Aorta (tissue), 5 donors: ENCODE data around the gene ARFRP1. TPM values are rescaled to one million over a fixed set of nuclear protein-coding genes. Genes with fewer than 3 reads are reported as not detected.

Experiments
- ATAC-seq: fragments of 200-7000 bp; cut with Tn5 transposase; one replicate; pipeline ENCODE4 v1.9.1; 2022; ENCODE audit warnings: moderate library complexity; ENCODE audit not compliant: low FRiP score
- DNase-seq, 2 donors: peaks; one replicate each; pipeline ENCODE4 v3.0.0-alpha.2; 2020
- H3K27ac ChIP-seq, 2 donors: one replicate each; pipeline ENCODE4 v1.5.1; 2013; ENCODE audit warnings: low read length in 2 of 2, mild to moderate bottlenecking in 2 of 2, moderate library complexity in 2 of 2, control low read depth in 1 of 2, inconsistent platforms in 1 of 2, low read depth in 1 of 2
- H3K27me3 ChIP-seq, 2 donors: one replicate each; pipeline ENCODE4 v1.6.1; 2013; ENCODE audit warnings: control low read depth in 1 of 2, low read length in 1 of 2, mild to moderate bottlenecking in 1 of 2, moderate library complexity in 1 of 2; ENCODE audit not compliant: insufficient read depth in 2 of 2, control insufficient read depth in 1 of 2
- H3K36me3 ChIP-seq, 2 donors: one replicate each; pipeline ENCODE4 v1.6.1; 2013; ENCODE audit warnings: control low read depth in 1 of 2, low read length in 1 of 2, mild to moderate bottlenecking in 1 of 2; ENCODE audit not compliant: insufficient read depth in 2 of 2, control insufficient read depth in 1 of 2
- H3K4me1 ChIP-seq, 2 donors: one replicate each; pipeline ENCODE4 v1.6.1; 2013; ENCODE audit warnings: low read length in 2 of 2, control low read depth in 1 of 2, mild to moderate bottlenecking in 1 of 2, moderate library complexity in 1 of 2; ENCODE audit not compliant: insufficient read depth in 2 of 2, control insufficient read depth in 1 of 2
- H3K4me3 ChIP-seq, 2 donors: one replicate each; pipeline ENCODE4 v1.5.1; 2013; ENCODE audit warnings: low read length in 2 of 2, control low read depth in 1 of 2, mild to moderate bottlenecking in 1 of 2
- H3K9me3 ChIP-seq: one replicate; pipeline ENCODE4 v1.6.1; 2013; ENCODE audit warnings: mild to moderate bottlenecking, low read length; ENCODE audit not compliant: control insufficient read depth
- WGBS, 2 donors: extraction: QIAGEN DNeasy Blood & Tissue Kit; methylation state at CpG; one replicate each; pipeline ENCODE4 v1.1.7; 2013; 5-methylcytosine and 5-hydroxymethylcytosine counted together
- intact Hi-C, 2 donors: fragments of 100-400 bp; cut with DNase I; formaldehyde crosslinking; loops; one replicate each; pipeline versions ENCODE4 v1.14.2 to v1.15.0; 2022
- polyA plus RNA-seq, 2 donors: library from polyadenylated mRNA; stranded (reverse); fragments of 200-250 nt; gene quantifications; one replicate each; pipeline ENCODE4 v1.2.3, GENCODE V29; 2013
- total RNA-seq, 2 donors: library from RNA; stranded (reverse); fragmentation: NEBNext Ultra II Directional; extraction: Animal tissue kit (Norgen Biotek cat#: 25700); gene quantifications; one replicate each; pipeline ENCODE4 v1.2.1, GENCODE V29; 2021
- donor health status: healthy with polysubstance abuse.
- donor health status: Bipolar disorder and iron deficiency.
- donor health status: DM: no; HTN: no; CAD: no.
- donor health status: DM: no; HTN: no; CAD: no.
- donor health status: DM: yes; HTN: yes; CAD: no.

The ARFRP1 gene
- total and polyA plus RNA-seq, 4 donors, result 28.9 to 76.2 (median 49.0) TPM

DNA sequence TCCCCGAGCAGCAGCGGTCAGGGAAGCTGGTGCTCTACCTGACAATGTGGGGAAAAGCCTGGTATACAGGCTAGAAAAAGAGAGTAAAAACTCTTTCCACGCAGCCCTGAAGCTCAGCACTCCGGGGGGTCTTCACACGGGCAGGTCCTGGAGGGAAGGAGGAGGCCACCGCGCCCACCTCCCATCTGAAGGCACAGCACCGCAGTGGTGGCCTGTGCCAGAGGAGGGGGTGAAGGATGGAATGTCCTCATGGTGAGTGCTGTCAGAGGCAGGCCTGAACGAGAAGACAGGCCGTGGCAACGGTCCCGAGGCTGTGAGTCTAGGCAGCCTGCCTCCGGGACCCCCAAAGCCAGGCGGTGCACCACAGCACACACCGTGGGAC lies 37.6 kb upstream of the ARFRP1 start:
- WGBS, 2 donors, result 51 to 54% methylated on average over 14 to 15 of the region's 15 CpGs
- peak in 1 of 2 donors; percentile 55 for DNase-seq
- Histone ChIP-seq H3K27ac (no peak overlapping the region), H3K27me3 (no peaks in the 10 kb centered on the region), H3K36me3 (peaks cover 0 to 1% of the 10 kb centered on the region in 2 donors), H3K9me3 (no peaks in the 10 kb centered on the region), H3K4me1 (no peaks in the 10 kb centered on the region), H3K4me3 (no peak overlapping the region)
- intact Hi-C loops, result no loop called here
- ATAC-seq, result no peak

DNA sequence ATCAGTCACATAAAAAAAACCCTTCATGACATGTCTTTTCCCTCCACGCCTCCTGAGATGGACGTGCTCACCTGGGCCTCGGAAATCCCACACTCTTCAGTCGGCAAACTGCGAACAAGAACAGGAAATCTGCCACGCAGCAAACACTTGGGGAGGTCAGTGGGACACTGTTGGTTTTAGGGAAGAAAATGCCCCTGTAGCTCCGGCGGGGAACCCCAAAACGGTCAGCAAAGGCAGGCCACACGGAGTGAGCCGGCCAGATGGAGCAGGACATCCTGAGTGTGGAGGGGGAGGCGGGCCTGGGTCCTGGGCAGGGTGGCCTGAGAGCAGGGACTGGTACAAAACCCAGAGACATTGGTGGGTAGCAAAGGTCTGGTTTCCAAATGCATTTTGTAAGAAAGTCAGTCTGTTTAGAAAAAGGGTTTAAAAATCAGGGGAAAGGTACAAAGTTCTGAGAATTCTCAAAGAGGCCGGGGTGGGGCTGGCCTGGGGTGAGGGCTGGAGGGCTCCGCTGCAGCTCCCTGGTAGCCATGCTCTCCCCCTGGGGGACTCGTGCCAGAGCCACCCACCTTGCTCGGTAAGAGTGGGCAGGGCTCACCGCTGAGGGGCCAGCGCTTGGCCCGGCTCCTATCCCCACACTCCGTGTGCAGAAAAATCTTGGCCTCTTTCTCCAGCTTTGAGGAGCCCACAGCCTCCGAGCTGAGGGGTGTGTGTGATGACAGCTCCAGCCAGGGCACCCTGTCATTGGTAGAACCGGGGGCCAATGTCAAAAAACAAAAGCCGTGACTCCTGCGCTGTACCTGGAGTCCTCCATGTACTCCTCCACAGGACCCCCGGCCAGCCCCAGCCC lies 37.0 kb upstream of the ARFRP1 start:
- H3K4me1 ChIP-seq, result no peaks in the 10 kb centered on the region
- 64% methylated on average over 25 of the region's 25 CpGs for WGBS, 2 donors
- H3K36me3 ChIP-seq, result peaks cover 0 to 1% of the 10 kb centered on the region in 2 donors
- H3K27me3 ChIP-seq, result no peaks in the 10 kb centered on the region
- no peak overlapping the region for H3K4me3 ChIP-seq
- H3K27ac ChIP-seq, result no peak overlapping the region
- intact Hi-C loops, result no loop called here
- no peak for ATAC-seq
- peak in 1 of 2 donors; percentile 72 for DNase-seq
- no peaks in the 10 kb centered on the region for H3K9me3 ChIP-seq

DNA sequence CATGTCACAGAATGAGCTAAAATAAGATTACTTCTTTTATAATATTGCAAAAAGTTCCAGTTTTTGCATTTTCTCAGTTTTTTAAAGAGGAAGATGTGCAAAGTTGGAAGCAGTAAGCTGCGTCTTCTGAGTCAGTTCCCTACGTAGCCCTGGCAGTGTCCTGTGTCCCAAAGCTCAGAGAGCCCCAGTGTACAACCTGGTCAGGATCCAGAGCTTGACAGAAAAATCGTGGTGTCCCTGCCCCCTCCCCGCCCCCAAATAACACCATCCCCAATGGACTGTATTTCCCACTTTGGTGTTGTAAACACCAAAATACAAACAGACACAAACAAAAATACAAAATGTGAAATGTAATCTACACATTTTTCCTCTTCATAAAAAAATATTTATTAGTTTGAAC lies 36.4 kb upstream of the ARFRP1 start:
- peaks cover 0 to 1% of the 10 kb centered on the region in 2 donors for H3K36me3 ChIP-seq
- 62% methylated on average over 4 of the region's 4 CpGs for WGBS, 2 donors
- ATAC-seq, result no peak

DNA sequence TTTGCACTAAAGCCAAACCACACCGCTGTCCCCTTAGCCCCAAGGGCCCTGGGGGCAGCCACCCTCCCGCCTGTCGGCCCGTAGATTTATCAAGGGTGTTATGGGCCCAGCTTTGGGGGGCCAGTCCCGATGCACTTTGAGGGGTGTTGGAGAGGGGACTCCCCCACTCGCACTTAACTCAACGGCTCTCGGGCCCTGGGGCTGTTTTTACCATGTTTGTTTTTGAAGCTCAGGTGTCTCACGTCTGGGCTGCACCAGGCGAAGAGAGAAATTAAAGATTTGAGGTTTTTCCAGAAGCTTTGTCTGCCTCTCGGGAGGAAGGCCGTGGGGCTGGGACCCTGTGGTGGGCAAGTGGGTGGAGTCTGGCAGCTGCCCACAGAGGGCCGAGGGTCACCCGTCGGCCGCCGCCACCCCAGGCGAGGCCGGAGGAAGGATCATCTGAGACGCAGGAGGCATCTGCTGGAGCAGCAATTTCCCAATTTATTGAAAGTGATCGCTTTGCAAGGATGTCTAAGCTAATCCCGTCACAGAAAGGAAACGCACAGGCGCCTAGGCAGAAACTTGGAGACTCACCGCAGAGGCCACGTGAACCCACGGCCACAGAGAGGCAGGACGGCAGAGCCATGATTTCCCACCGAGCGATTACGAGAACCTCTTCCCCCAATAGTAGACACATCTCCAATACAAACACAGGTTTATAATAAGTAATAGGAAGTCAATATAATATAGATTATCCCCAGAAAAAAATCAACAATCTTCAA lies 35.6 kb upstream of the ARFRP1 start:
- peak in 1 of 2 donors; percentile 50 for DNase-seq
- 82 to 85% methylated on average over 31 of the region's 31 CpGs for WGBS, 2 donors

More for the DNA sequence above, 36.4 kb upstream of the ARFRP1 start:
- peak in 1 of 2 donors; percentile 2 for DNase-seq
- H3K27ac ChIP-seq, result no peak overlapping the region
- no peaks in the 10 kb centered on the region for H3K4me1 ChIP-seq
- intact Hi-C loops, result no loop called here
- H3K9me3 ChIP-seq, result no peaks in the 10 kb centered on the region
- H3K27me3 ChIP-seq, result no peaks in the 10 kb centered on the region
- H3K4me3 ChIP-seq, result no peak overlapping the region

DNA sequence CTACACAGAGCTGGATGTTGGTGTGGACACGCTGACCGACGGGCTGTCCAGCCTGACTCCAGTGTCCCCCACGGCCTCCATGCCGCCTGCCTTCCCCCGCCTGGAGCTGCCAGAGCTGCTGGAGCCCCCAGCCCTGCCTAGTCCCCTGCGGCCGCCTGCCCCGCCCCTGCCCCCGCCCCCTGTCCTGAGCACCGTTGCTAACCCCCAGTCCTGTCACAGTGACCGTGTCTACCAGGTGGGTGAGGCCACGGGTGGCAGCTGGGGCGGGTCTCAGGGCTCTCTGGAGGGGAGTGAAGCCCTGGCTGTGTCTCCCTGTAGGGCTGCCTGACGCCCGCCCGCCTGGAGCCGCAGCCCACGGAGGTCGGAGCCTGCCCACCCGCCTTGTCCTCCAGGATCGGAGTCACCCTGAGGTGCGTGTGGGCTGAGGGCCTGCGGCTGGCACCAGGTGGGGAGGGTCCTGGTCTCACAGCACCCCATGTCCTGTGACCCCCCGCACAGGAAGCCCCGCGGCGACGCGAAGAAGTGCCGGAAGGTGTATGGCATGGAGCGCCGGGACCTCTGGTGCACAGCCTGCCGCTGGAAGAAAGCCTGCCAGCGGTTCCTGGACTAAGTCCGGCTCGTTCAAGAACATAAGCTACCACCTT lies 34.7 kb upstream of the ARFRP1 start:
- H3K4me1 ChIP-seq, result no peaks in the 10 kb centered on the region
- intact Hi-C loops, result no loop called here
- ATAC-seq, result no peak

More for the DNA sequence above, 35.6 kb upstream of the ARFRP1 start:
- H3K4me1 ChIP-seq, result no peaks in the 10 kb centered on the region
- H3K27ac ChIP-seq, result no peak overlapping the region
- no peaks in the 10 kb centered on the region for H3K9me3 ChIP-seq
- H3K4me3 ChIP-seq, result no peak overlapping the region
- no peak for ATAC-seq
- H3K36me3 ChIP-seq, result peaks cover 0 to 1% of the 10 kb centered on the region in 2 donors
- H3K27me3 ChIP-seq, result no peaks in the 10 kb centered on the region
- intact Hi-C loops, result no loop called here

DNA sequence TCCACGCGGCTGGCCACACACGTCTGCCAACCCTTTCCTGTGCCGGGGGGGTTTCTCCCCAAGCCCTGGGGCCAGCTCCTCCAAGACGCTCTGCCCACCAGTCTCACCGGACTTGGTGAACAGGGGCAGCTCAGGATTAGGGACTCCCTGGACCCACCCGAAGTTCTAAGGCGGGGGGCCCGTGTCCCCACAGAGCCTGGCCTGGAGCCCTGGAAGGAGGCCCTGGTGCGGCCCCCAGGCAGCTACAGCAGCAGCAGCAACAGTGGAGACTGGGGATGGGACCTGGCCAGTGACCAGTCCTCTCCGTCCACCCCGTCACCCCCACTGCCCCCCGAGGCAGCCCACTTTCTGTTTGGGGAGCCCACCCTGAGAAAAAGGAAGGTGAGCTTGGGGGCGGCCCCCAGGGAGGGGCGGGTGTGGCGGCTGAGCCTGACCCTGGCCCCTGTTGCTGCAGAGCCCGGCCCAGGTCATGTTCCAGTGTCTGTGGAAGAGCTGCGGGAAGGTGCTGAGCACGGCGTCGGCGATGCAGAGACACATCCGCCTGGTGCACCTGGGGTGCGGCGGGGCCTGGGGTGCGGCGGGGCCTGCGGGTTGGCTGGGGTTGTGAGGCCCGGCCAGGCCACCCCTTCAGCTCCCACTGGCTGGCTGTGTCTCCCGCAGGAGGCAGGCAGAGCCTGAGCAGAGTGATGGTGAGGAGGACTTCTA lies 34.1 kb upstream of the ARFRP1 start:
- intact Hi-C loops, result no loop called here
- ATAC-seq (no peak), DNase-seq (peak; percentile 56 to 71)
- H3K36me3 ChIP-seq, result peaks cover 0 to 1% of the 10 kb centered on the region in 2 donors
- no peak overlapping the region for H3K4me3 ChIP-seq
- WGBS, 2 donors, result 82 to 83% methylated on average over 29 to 30 of the region's 30 CpGs
- H3K4me1 ChIP-seq, result no peaks in the 10 kb centered on the region
- H3K9me3 ChIP-seq, result no peaks in the 10 kb centered on the region
- no peak overlapping the region for H3K27ac ChIP-seq
- no peaks in the 10 kb centered on the region for H3K27me3 ChIP-seq

More for the DNA sequence above, 34.7 kb upstream of the ARFRP1 start:
- H3K4me3 ChIP-seq, result no peak overlapping the region
- peaks cover 0 to 1% of the 10 kb centered on the region in 2 donors for H3K36me3 ChIP-seq
- no peak overlapping the region for H3K27ac ChIP-seq
- H3K27me3 ChIP-seq, result no peaks in the 10 kb centered on the region
- no peaks in the 10 kb centered on the region for H3K9me3 ChIP-seq
- WGBS, 2 donors, result 83 to 85% methylated on average over 36 to 37 of the region's 37 CpGs
- DNase-seq, result peak in 1 of 2 donors; percentile 76

DNA sequence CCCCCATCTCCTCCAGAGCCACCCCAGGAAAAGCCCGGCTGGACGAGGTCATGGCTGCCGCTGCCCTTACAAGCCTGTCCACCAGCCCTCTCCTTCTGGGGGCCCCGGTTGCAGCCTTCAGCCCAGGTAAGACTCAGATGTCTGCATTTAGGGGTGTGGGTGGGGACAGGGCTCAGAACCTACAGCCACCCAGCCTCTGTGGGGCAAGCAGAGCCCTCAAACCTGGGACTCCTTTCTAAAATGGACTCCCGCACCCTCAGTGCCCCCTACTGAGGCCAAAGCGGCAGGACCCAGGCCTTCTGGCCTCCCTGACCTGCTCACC lies 33.5 kb upstream of the ARFRP1 start:
- intact Hi-C loops, result no loop called here
- ATAC-seq, result no peak
- 12 to 23% methylated on average over 6 of the region's 6 CpGs for WGBS, 2 donors
- Histone ChIP-seq H3K27me3 (no peaks in the 10 kb centered on the region), H3K9me3 (no peaks in the 10 kb centered on the region), H3K4me1 (no peaks in the 10 kb centered on the region), H3K27ac (no peak overlapping the region), H3K4me3 (peak overlapping the region in 1 of 2 donors; percentile 77), H3K36me3 (peaks cover 0 to 1% of the 10 kb centered on the region in 2 donors)
- DNase-seq, result no peak

DNA sequence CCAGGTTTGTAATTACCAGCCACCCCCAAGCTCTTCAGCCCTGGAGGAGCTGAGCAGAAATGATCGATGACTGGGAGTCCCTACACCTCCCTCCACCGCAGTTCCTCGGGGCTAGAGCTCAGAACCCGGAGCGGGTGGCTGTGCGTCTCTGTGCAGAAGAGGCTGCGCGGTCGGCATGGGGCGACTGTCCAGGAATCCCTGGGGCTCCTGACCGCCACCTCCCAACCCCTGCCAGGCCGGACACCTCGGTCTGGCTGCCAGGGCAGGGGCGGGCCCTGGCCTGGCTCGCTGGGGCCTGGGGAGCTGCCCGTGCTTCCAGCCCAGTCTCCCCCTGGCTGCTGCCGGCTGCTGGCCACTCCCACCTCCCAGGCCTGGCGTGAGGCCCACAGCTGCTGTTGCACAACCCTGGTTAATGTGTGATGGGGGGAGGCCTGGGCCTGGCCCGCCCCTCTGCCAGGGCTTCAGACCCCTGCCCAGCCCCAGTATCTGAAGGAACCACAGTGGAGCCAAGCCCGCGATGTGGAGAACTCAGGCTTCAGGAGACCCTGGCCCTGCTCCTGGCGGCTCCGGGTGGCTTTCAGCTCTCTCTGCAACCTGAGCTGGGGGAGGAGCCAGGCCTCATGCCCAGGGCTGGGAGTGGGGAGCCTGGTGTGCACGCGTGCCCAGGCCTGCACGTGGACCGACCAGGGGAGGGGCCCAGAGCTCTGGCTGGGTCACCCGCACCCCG lies 33.0 kb upstream of the ARFRP1 start:
- intact Hi-C loops, result no loop called here
- DNase-seq (peak; percentile 95 to 98), ATAC-seq (peak; percentile 89)
- 1% methylated on average over 27 to 29 of the region's 29 CpGs for WGBS, 2 donors
- peaks cover 0 to 1% of the 10 kb centered on the region in 2 donors for H3K36me3 ChIP-seq
- peak overlapping the region in 1 of 2 donors; percentile 68 for H3K27ac ChIP-seq
- H3K9me3 ChIP-seq, result no peaks in the 10 kb centered on the region
- H3K4me1 ChIP-seq, result no peaks in the 10 kb centered on the region
- H3K27me3 ChIP-seq, result no peaks in the 10 kb centered on the region
- H3K4me3 ChIP-seq, result peak overlapping the region; percentile 73 to 77
